NCI-H1694 (cell line): ENCODE results near the gene DDX56.
A peak's percentile ranks its signal among the peaks of the same experiment; 100 is the strongest.

Source experiments
- DNase-seq: peaks from one replicate; lab custom pipeline; 2025; lab: John Stamatoyannopoulos, UW

The DDX56 gene

DNA sequence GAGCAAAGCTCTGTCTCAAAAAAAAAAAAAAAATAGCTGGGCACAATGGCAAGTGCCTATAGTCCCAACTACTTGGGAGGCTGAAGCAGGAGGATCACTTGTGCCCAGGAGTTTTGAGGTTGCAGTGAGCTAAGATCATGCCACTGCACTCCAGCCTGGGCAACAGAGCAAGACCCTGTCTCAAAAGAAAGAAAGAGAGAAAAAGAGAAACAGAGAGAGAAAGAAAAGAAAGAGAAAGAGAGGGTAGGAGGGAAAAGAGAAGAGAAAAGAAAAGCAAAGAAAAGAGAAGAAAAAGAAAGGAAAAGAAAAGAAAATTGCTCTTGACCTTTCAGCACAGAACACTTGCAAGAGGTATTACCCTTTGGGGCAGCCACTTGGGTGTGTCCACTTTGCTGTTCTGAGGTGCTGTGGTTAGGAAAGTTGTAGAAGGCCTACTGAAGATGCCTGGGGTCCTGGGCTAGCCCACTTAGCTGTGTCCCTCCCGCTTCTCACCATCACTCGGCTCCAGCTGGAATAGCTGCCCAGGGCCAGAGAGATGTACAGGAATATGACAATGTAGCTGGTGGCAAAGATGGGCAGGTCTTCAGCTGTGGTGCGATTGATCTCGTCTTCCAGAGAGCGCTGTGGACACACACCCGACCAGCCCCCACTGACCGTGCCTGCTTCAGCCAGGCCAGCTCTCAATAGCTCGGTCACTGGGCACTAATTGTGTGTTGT, 38.2 kb downstream of the DDX56 start:
- DNase-seq, result no peak

DNA sequence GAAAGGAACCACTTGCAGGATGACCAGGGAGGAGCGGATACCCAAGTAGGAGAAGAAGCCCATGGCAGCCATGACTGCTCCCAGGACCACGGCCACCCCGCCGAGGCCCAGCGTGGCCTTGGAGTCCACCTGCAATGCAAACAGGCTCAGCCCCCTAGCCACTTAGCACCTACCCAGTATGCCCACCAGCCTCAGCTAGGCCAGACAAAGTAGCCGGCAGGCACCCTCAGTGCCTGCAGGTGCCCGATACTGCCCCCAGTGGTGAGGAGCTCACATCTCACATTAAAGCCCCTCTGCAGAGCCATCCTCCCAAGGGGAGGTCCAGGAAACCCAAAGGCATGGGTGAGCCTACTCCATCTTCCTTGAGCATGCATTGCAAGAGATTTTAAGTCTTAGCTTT, 39.2 kb downstream of the DDX56 start:
- peak; percentile 81 for DNase-seq

DNA sequence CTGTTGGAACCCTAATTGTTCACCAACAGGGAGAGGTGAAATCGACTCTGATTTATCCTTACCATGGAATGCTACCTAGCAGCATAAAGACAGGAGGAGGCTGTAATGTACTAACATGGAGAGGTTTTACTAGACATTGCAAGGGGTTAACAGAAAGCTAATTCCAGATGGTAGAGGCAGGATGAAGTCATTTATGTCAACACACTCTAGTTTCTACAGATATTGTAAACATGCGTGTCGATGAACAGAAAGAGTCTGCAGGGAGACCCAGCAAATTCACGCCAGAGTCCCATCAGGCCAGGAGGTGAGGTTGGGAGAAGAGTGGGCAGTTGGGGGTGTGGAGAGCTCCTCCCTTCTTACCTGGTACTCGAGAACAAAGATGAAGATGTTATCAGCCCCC, 39.6 kb downstream of the DDX56 start:
- peak; percentile 80 for DNase-seq

DNA sequence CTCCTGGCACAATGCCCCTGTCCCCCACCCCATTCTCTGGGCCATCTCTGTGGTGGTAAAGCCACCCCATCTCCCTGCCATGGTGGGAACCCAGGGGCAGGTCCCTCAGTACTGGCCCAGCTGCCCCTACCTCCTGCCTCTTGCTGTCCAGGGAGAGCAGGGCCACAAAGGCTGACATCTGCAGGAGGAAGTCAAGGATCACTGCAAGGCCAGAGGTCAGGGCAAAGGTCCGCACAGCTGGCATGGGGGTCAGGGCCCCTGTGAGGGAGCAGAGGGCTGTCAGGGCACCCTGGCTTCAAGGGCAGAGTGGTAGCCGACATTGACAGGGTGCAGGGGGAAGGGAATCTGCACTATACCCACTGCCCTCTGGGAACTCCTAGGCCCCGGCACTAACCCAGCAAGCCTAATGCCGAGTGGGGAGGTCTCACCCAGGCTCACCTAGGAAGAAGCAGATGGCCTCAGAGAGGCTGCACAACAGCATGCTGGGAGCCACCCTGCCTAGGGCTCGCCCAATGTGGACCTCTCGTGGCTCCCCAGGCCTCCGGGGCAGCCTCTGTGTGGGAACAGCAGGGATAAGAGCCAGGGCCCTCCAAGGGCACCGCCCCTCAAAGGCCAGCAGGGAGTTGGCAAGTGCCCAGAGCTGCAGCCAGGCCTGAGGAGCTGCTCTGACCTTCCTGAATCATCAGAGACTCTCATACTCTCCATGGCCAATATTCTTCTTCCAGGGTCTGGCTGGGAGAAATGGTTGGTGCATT, 40.2 kb downstream of the DDX56 start:
- DNase-seq, result peak; percentile 43

DNA sequence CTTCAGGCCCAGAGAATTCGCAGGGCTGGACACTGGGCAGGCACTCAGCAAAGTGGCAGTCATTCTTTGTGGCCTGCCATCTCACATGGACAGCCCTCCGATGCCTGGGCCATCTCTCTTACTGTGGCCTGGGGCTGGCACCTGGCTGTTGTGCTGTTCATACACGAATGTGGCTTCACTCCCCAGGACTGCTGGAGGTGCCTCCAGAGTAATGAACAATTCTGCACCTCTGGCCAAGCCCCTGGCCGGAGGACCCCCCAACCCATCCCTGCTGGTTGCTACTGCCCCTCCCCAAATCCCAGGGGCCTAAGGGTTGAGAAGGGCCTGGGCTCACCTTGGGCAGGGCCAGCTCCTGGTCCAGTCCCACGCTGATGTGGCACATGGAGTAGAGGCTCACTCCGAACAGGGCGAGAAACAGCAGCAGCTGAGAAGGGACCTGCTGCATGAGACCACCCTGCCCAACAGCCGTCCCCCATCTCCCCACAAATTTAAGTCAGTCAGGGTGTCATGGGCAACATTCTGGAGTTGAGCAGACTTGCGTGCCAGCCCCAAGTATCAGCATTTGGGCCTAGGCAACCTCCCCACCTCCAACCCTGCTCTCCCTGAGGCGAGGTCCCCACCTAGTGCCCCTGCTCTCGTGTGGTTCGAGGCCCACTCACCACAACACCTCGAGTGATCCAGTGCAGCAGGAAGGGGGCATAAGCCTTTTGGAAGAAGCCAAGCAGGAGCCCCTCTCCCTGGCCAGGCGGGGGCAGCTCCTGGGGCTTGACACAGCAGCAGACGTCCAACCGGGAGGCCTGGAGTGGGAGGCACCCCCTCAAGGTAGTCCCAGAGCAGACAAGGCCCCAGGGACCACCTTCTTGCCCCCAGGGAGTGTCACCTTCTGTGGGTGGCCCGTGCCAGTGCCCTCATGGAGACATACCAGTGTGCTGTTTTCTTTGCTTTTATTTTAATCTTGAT, 42.0 kb downstream of the DDX56 start:
- DNase-seq, result no peak

DNA sequence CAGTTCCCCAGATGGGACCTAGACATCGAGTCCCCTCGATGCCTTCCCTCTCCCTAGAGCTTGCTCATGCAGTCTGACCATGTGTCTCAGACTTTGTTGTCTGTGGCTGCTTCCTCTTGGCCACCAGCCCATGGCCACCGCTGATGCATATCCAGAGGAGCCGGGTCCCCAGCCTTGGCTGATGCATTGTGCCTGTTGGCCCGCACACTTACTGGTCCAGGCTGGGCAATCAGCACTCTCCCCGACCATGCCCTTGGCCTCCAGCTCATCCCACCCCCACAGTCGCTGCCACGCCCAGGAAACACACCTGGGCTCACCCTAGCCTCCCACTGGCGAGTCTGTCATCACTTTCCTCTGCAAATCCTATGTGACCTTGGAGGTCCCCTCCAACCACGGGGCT, 42.7 kb downstream of the DDX56 start:
- no peak for DNase-seq

DNA sequence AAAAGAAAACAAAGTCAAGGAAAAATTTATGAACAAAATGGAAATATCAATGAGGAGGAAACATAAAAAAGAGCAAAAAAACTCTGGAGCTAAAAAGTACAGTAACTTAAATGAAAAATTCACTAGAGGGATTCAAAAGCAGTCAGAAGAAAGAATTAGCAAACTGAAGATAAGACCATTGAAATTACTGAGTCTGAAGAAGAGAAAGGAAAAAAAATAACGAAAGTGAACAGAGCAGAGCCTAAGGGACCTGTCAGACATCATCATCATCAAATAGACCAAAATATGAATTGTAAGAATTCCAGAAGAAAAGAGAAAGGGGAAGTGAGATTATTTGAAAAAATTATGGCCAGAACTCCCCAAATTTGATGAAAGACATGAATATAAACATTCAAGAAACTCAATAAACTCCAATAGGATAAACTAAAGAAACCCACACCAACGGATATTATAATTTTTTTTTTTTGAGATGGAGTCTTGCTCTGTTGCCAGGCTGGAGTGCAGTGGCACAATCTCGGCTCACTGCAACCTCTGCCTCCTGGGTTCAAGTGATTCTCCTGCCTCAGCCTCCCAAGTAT, 48.8 kb downstream of the DDX56 start:
- DNase-seq, result no peak

DNA sequence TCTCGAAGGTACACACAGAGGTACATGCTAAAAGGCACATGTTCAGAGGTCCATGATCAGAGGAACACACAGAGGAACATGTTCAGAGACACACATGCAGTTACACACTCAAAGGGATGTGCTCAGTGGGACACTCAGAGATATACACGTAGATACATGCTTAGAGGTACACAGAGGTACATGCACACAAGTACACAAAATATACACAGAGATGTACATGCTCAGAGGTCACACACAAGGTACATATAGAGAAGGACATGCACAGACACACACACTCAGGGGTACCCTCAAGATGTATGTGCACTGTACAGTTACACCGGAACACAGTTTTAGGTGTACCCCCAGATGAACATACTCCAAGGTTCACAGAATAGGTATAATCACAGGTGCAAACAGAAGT, 51.4 kb downstream of the DDX56 start:
- no peak for DNase-seq

DNA sequence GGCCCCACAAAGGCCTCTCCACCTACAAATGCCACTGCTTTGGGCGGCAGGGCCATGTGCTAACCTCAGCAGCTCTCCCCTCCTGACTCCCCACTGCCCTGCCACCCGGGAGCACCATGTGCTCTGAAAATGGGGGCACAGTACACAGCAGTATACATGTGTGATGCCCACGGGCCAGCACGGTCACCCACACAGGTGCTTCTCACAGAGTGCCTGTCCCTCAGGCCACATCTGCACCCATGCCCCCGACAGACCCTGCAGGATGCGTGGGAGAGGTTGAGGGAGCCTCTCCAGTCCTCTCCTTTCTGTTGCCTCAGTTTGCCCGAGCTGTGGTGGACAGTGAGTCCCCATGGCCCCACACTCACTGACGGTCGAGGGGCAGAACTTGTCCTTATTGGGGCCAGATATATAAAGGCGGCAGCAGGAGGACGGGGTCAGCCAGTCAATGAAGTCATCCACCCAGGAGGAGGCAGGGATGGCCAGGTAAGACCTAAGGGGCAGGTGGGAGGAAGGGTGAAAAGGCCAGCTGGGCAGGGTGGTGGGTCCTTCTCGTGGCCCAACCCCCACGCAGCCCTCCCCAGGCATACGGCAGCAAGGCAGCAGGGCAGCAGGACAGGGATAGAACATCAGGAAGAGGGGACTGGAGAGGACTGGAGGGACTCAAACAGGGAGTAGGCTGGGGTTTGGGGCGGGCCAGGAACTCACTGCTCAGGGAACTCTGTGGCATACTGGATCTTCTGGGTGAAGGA, 52.2 kb downstream of the DDX56 start:
- no peak for DNase-seq

DNA sequence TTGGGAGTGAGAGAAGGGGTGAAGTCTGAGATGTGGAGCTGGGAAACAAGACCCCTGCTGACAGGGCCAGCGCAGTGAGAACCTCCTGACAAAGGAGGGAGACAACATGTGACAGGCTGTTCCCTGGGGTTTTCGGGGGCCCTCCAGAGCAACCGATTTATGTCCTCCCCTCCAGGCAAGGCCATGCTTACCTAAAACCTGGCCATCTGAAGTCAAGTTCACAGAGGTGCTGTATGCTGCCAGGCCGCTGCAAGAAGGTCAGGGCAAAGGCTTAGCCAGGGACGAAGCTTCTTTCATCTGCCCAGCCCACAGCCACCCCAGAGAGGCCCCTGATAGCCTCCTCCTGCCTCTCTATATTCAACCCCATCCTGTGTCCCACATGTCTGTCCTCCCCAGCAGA, 53.1 kb downstream of the DDX56 start:
- DNase-seq, result no peak

DNA sequence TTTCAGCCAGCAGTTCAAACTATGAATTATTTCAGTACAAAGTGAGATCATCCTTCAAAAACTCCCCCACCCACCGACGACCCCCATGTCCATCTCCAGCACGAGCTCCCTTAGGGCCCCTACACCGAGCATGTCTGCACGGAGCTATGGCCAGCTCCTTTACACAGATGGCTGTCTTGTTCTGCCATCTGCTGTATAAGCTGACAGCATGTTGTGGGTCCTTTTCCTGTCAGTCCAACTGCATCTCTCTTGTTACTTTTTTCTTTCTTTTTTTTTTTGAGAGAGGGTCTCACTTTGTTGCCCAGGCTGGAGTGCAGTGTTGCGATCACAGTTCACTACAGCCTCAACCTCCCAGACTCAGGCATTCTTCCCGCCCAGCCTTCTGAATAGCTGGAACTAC, 54.2 kb downstream of the DDX56 start:
- peak; percentile 18 for DNase-seq

DNA sequence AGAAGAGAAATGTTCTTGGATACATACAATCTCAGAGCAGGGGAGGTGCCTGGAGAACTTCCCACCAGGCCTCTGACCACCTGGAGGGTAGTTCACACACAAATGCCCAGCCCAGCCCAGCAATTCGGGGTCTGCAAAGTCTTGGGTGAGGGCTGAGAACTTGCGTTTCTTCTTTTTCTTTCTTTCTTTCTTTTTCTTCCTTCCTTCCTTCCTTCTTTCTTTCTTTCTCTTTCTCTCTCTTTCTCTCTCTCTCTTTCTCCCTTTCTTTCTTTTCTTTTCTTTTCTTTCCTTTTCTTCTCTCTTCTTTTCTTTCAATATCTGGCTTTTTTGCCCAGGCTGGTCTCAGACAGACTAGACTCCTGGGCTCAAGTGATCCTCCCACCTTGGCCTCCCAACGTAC, 54.9 kb downstream of the DDX56 start:
- no peak for DNase-seq

DNA sequence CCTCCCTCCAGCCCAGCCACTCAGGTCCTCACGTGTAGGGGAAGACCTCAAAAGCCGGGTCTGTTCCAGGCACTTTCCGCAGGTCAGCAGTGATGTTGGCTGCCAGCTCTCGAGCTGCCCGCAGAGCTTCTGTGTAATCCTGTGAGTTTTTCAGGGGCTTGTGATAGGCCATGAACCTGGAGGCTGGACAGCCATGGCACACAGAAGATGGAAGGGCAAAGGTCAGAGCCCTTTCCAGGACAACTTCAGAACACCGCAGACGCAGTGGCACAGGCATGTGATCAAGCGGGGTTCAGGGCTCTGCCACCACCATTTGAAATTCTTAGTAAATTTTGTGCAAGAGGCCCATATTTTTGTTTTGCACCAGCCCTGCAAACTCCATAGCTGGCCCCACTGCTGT, 56.5 kb downstream of the DDX56 start:
- DNase-seq, result no peak
